HUDEP-2 (cell line): ENCODE results near the gene CEP95.

ENCODE experiments used
- DNase-seq, 76 experiments: peaks; one replicate each; lab custom pipeline; 2025; ENCODE audit not compliant: unreplicated experiment in 76 of 76; lab: John Stamatoyannopoulos, UW

CEP95 gene

GRCh38 chr17:64508683-64509082 lies 1.9 kb downstream of the CEP95 start:
- no peak for DNase-seq

DNA sequence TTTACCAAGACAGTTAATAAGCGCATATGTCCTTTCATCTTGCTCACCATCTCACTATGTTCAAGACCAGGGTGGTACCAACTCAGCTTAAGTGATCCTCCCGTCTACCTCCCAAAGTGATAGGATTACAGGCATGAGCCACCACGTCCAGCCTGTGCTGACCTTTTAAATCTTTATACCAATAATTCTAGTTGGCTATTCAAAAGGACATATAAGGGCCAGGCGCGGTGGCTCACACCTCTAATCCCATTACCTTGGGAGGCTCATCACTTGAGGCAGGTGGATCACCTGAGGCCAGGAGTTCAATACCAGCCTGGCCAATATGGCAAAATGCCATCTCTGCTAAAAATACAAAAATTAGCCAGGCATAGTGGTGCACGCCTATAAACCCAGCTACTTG lies 2.4 kb downstream of the CEP95 start:
- DNase-seq = no peak

DNA sequence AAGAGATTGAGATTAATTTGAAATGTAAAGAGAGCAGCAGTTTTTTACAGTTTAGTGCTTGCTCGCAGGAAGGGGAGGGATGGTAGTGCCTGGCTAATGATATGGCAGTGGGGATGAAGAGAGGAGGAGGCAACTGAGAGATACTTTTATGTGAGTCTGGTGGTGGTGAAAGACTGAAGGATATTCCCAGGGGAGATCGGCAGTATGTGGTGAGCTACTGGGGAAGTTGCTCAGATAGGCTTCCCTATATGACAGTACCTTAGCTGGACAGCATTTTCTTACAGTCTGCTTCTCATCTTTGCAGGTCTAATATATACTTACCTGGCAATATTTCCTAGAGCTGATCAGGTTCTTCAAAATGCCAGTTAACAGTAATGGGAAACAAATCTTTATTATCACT lies 8.6 kb downstream of the CEP95 start:
- DNase-seq = no peak

- DNase-seq = no peak
Measured at GRCh38 chr17:64515829-64516228, 9.1 kb downstream of the CEP95 start.

- no peak for DNase-seq
Measured at GRCh38 chr17:64519601-64520000, 12.8 kb downstream of the CEP95 start.

- DNase-seq = no peak
Measured at GRCh38 chr17:64520359-64520758, 13.6 kb downstream of the CEP95 start.

DNA sequence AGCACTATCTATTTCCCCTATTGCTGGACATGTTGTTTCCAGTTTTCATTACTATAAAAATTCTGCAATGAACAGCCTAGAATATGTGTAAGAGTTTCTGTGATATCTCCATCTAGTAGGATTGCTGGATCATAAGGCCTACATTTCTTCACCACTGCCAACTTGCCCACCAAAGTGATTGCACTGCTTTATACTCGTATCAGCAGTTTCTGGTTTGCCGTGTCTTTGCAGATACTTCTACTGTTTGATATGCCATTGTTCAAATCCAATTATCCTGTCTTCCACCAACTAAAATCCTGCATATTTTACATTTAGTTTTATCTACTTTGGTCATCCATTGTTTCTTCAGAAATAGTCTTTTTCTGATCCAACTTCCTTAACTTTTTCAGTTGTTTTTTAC lies 21.1 kb downstream of the CEP95 start:
- DNase-seq = no peak

- DNase-seq = no peak
Measured at GRCh38 chr17:64529221-64529620, 22.4 kb downstream of the CEP95 start.

DNA sequence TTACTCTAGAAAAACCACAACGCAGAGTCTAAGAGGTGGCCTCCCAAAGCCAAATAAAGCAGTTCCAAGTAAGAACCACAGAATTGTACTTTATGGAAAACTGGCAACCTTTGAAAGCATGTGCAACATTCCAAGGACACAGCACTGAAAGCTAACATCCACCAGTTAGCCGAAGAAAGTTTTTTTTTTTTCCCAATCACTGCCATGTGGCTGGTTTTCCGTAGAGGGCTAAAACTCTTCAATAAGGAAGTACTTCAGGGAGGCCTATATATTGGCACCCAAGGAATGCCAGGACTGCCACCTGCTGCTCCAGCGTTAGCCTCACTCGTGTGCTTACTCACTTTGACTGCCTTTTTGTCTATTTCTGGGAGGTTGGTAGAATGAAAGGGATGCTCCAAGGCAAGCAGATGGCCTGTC lies 25.2 kb downstream of the CEP95 start:
- DNase-seq = no peak

DNA sequence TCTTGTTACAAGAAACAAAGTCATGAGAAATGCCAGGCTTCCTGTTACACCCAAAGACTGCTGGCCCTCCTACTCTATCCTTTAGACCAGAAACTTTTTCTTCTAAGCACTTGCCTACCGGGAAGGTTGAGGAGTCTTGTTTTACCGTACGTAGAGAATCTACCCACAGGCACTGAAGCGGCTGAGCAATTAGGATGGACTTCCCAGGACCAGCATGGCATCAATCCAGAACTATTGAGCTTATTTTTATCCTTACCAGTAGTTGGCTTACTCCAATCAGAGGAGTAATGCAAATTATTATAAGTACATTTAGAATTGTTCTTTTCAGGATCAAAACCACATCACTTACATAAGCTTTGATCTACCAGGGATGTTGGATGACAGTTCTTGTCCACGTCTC lies 25.6 kb downstream of the CEP95 start:
- DNase-seq = no peak

DNA sequence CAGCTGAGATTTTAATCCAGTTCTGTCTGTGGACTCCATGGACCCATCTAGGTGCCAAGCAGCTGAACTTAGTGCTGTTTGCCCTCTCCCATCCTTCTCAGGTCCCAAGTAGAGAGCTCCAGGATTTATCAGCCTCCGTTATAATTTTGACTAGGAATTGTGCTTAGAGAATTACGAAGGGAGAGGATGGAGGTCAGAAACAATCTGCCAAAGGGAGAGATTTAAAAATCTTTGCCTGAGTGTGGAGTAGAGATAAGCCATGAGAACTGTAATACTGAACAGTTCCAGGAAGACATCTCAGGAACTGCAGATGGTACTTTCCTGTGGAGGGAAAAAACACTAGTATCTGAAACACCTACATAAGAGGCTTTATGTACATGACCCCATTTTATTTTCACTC lies 27.0 kb downstream of the CEP95 start:
- DNase-seq = peak in 18 of 76 experiments; percentile 7 to 64 (median 29)

DNA sequence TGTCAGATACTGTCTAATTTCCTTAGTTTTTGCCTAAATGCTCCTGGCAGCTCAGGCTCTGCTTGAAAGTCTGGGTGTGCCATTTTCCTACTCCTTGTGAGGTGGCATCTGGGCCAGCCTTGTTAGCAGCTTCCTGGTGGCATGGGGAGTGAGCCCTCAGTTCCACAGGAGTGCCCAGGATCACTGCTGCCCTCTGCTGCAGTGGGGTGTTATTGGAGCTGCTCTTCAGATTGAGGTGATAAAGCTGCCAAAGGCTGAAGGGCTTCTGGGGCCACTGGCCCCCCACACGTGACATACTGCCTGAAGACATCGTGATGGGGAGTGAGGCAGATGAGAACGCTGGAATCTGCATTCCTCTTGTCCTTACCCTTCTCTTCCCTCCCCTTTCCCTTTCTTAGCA lies 27.4 kb downstream of the CEP95 start:
- peak in 4 of 76 experiments; percentile 2 to 14 (median 10) for DNase-seq

GRCh38 chr17:64535357-64535756 lies 28.6 kb downstream of the CEP95 start:
- no peak for DNase-seq

- no peak for DNase-seq
Measured at GRCh38 chr17:64536913-64537312, 30.1 kb downstream of the CEP95 start.

DNA sequence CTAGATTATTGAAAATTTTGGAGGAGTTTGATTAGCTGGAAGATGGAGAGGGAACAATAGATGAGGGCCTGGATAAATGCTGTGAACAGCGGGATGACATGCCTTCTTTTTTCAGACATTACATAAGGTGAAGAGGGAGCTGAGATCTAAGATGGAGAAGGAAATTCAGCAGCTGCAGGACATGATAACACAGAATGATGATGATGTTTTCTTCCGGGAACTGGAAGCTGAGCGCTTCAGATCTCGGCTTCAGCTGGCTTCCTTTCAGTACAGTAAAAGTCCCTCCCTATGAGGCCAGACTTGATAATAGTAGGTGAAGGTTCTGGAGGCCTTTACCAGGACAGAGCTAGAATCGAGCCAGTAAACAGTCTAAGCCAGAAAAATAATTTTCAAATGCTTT lies 30.7 kb downstream of the CEP95 start:
- DNase-seq = peak in 20 of 76 experiments; percentile 1 to 34 (median 12)

- no peak for DNase-seq
Measured at GRCh38 chr17:64538508-64539130, 31.8 kb downstream of the CEP95 start.

- no peak for DNase-seq
Measured at GRCh38 chr17:64540118-64540776, 33.5 kb downstream of the CEP95 start.

GRCh38 chr17:64544742-64545141 lies 38.0 kb downstream of the CEP95 start:
- no peak for DNase-seq

- no peak for DNase-seq
Measured at GRCh38 chr17:64546716-64547115, 39.9 kb downstream of the CEP95 start.

GRCh38 chr17:64547319-64547718 lies 40.5 kb downstream of the CEP95 start:
- DNase-seq = peak in 1 of 76 experiments; percentile 1

DNA sequence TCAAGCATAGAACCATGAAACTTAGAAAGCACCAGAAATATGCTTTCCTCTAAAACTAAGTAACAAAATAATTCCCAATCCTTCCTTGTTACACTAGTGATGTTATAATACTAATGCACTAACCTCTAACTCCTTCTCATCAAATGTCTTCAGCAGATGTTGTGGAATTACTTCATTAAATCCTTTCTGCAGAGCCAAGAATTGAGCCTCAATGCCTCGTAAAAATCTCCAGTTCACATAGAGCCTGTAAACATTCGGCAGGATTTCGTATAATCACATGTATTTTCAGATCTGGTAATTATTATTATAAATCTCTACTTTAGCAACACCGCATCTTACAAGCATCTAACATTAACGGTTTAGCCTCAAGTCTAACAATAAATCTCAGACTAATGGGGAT lies 44.7 kb downstream of the CEP95 start:
- DNase-seq = no peak

DNA sequence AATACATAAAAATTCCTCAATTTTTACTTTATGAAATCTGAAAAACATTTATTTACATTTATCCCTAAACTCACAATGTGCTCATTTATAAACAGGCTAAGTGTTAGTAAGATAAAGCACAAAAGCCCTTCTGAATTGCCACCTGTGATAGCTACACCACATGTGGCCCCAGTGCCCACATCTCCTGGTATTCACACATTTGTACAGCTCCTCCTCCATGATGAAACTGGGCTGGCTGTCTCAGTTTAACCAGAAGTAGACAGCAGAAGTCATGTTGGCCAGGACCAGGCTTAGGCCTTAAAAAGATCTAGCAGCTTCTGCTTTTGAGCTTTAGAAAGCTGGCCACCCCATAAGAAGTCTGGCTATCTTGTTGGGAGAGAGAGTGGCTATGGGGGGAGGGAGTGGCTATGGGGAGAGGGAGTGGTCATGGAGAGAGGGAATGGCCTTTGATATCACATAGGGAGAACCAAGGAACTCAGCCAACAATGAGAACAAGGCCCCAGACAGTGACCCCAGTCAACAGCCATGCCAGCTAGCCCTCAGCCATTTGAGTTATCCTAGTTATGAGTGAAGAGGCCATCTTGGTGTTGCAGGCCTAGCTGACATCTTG lies 47.4 kb downstream of the CEP95 start:
- no peak for DNase-seq
